HepG2 (cell line): ENCODE results near the gene CLDND2. TPM values are rescaled to one million over a fixed set of nuclear protein-coding genes. Genes with fewer than 3 reads are reported as not detected.
A peak's percentile ranks its signal among the peaks of the same experiment; 100 is the strongest.

Experiments used
- CBX5 ChIP-seq: sonication (generic); formaldehyde crosslinking; IDR thresholded peaks from 2 replicates; pipeline ENCODE4 v1.4.0; 2020; ENCODE audit warnings: missing genetic modification reagents, borderline replicate concordance
- CHD4 ChIP-seq: fragments of 200-600 bp; sonication (generic); IDR thresholded peaks from 2 replicates; pipeline ENCODE4 v1.7.0; 2017; ENCODE audit warnings: mild to moderate bottlenecking, low read length, borderline replicate concordance
- DR1 ChIP-seq: sonication (generic); formaldehyde crosslinking; IDR thresholded peaks from 2 replicates; pipeline ENCODE4 v1.8.0; 2021; ENCODE audit warnings: mild to moderate bottlenecking, missing genetic modification reagents, inconsistent platforms
- HBP1 ChIP-seq: IDR thresholded peaks from 2 replicates; pipeline ENCODE4 v1.6.1; 2016; ENCODE audit warnings: low read depth, control low read depth
- HNRNPH1 ChIP-seq: fragments of 200-400 bp; formaldehyde crosslinking; optimal IDR thresholded peaks from 2 replicates; pipeline ENCODE3; 2017; ENCODE audit warnings: mild to moderate bottlenecking, low read depth, low read length
- HNRNPK ChIP-seq: fragments of 200-400 bp; formaldehyde crosslinking; IDR thresholded peaks from 2 replicates; pipeline ENCODE4 v1.6.1; 2018; ENCODE audit warnings: low read length, low read depth, moderate library complexity, mild to moderate bottlenecking; ENCODE audit not compliant: poor library complexity, severe bottlenecking
- POLR2AphosphoS2 ChIP-seq: IDR thresholded peaks from 2 replicates; pipeline ENCODE4 v1.6.1; 2011; ENCODE audit warnings: low read depth, low read length, improper control_type of control experiment
- SCMH1 ChIP-seq: sonication (generic); formaldehyde crosslinking; IDR thresholded peaks from 2 replicates; pipeline ENCODE4 v1.9.0; 2021; ENCODE audit warnings: missing genetic modification reagents, mild to moderate bottlenecking, borderline replicate concordance
- SOX6 ChIP-seq, 2 experiments: fragments of 450-650 bp in 1 of 2; sonication (generic) in 1 of 2; formaldehyde crosslinking in 1 of 2; IDR thresholded peaks; 2 replicates each; pipeline versions ENCODE4 v1.4.0 to v1.6.1; 2017 to 2020; ENCODE audit warnings: antibody characterized with exemption in 1 of 2, mild to moderate bottlenecking in 1 of 2, missing genetic modification reagents in 1 of 2
- ZBTB33 ChIP-seq: sonication (generic); formaldehyde crosslinking; IDR thresholded peaks from 2 replicates; pipeline ENCODE4 v1.4.0; 2020; ENCODE audit warnings: missing genetic modification reagents
- ZBTB49 ChIP-seq: sonication (generic); formaldehyde crosslinking; IDR thresholded peaks from 2 replicates; pipeline ENCODE4 v1.4.0; 2020; ENCODE audit warnings: missing genetic modification reagents, borderline replicate concordance
- ZNF549 ChIP-seq: sonication (generic); formaldehyde crosslinking; IDR thresholded peaks from 2 replicates; pipeline ENCODE4 v1.5.0; 2020; ENCODE audit warnings: missing genetic modification reagents
- ZNF7 ChIP-seq: IDR thresholded peaks from 2 replicates; pipeline ENCODE4 v1.6.1; 2016; ENCODE audit warnings: missing biosample characterization, missing genetic modification reagents
- polyA plus RNA-seq, 8 experiments: library from polyadenylated mRNA; depleted of rRNA in 3 of 8; stranded (reverse) in 7 of 8; unstranded in 1 of 8; fragments of >200 nt; fragmentation: Illumina TruSeq in 4 of 8; extraction: Trizol in 4 of 8; gene quantifications; 2 replicates each; pipeline versions ENCODE4 v1.2.1 to v1.2.3, GENCODE V29; 2011 to 2016; ENCODE audit warnings: low read depth in 4 of 8, missing spikeins in 1 of 8, mixed read lengths in 1 of 8; ENCODE audit not compliant: insufficient read depth in 1 of 8
- total RNA-seq, 5 experiments: library from RNA; depleted of rRNA; stranded (reverse); fragments of >200 nt; fragmentation: Illumina TruSeq; extraction: Trizol; gene quantifications; 2 replicates each; pipeline ENCODE4 v1.2.3, GENCODE V29; 2016; ENCODE audit warnings: low read depth in 1 of 5
- TF ChIP-seq, protein P1 (sequence below): sonication (generic); formaldehyde crosslinking; IDR thresholded peaks from 2 replicates; pipeline ENCODE4 v1.9.0; 2021; ENCODE audit warnings: missing genetic modification reagents, borderline replicate concordance
- TF ChIP-seq, protein P2 (sequence below): sonication (generic); formaldehyde crosslinking; IDR thresholded peaks from 2 replicates; pipeline ENCODE4 v1.5.1; 2020; ENCODE audit warnings: mild to moderate bottlenecking, missing genetic modification reagents, moderate library complexity

The CLDND2 gene
- total and polyA plus RNA-seq, 2 of the 13 experiments (the other 11 are each of a cell fraction or from before 2014, with no cell fraction given) = 0.84 to 1.8 TPM

GRCh38 chr19:51356159-51356801 lies 12.5 kb downstream of the CLDND2 start (continued):
- TF ChIP-seq CBX5 (CRISPR knock-in tag) = 0 out of 2 replicates have a peak, but pooled peaks have one; percentile 62
- TF ChIP-seq SOX6 (IDR thresholded peaks at IDR 0.05) = no peak
- TF ChIP-seq SOX6 (CRISPR knock-in tag; IDR thresholded peaks at IDR 0.05) = peak; percentile 86
- no peak for TF ChIP-seq HNRNPH1
- TF ChIP-seq ZNF7 (CRISPR knock-in tag) = no peak
- TF ChIP-seq, protein P1, sequence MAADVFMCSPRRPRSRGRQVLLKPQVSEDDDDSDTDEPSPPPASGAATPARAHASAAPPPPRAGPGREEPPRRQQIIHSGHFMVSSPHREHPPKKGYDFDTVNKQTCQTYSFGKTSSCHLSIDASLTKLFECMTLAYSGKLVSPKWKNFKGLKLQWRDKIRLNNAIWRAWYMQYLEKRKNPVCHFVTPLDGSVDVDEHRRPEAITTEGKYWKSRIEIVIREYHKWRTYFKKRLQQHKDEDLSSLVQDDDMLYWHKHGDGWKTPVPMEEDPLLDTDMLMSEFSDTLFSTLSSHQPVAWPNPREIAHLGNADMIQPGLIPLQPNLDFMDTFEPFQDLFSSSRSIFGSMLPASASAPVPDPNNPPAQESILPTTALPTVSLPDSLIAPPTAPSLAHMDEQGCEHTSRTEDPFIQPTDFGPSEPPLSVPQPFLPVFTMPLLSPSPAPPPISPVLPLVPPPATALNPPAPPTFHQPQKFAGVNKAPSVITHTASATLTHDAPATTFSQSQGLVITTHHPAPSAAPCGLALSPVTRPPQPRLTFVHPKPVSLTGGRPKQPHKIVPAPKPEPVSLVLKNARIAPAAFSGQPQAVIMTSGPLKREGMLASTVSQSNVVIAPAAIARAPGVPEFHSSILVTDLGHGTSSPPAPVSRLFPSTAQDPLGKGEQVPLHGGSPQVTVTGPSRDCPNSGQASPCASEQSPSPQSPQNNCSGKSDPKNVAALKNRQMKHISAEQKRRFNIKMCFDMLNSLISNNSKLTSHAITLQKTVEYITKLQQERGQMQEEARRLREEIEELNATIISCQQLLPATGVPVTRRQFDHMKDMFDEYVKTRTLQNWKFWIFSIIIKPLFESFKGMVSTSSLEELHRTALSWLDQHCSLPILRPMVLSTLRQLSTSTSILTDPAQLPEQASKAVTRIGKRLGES (CRISPR knock-in tag) = no peak
- no peak for TF ChIP-seq CHD4
- no peak for TF ChIP-seq ZNF549 (CRISPR knock-in tag)
- TF ChIP-seq HBP1 (CRISPR knock-in tag) = no peak
- no peak for TF ChIP-seq DR1 (CRISPR knock-in tag)
- TF ChIP-seq SCMH1 = no peak
- TF ChIP-seq HNRNPK = no peak
- TF ChIP-seq POLR2AphosphoS2 = no peak
- TF ChIP-seq ZBTB49 = peak; percentile 43; the same call in 1 of the 2 replicates
- peak; percentile 38 for TF ChIP-seq ZBTB33 (CRISPR knock-in tag)
- TF ChIP-seq, protein P2, sequence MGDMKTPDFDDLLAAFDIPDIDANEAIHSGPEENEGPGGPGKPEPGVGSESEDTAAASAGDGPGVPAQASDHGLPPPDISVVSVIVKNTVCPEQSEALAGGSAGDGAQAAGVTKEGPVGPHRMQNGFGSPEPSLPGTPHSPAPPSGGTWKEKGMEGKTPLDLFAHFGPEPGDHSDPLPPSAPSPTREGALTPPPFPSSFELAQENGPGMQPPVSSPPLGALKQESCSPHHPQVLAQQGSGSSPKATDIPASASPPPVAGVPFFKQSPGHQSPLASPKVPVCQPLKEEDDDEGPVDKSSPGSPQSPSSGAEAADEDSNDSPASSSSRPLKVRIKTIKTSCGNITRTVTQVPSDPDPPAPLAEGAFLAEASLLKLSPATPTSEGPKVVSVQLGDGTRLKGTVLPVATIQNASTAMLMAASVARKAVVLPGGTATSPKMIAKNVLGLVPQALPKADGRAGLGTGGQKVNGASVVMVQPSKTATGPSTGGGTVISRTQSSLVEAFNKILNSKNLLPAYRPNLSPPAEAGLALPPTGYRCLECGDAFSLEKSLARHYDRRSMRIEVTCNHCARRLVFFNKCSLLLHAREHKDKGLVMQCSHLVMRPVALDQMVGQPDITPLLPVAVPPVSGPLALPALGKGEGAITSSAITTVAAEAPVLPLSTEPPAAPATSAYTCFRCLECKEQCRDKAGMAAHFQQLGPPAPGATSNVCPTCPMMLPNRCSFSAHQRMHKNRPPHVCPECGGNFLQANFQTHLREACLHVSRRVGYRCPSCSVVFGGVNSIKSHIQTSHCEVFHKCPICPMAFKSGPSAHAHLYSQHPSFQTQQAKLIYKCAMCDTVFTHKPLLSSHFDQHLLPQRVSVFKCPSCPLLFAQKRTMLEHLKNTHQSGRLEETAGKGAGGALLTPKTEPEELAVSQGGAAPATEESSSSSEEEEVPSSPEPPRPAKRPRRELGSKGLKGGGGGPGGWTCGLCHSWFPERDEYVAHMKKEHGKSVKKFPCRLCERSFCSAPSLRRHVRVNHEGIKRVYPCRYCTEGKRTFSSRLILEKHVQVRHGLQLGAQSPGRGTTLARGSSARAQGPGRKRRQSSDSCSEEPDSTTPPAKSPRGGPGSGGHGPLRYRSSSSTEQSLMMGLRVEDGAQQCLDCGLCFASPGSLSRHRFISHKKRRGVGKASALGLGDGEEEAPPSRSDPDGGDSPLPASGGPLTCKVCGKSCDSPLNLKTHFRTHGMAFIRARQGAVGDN (CRISPR knock-in tag) = peak; percentile 55
